NT2/D1 (cell line): ENCODE data around the gene DCDC1.

Experiments used
- SUZ12 ChIP-seq: IDR thresholded peaks from 2 replicates; pipeline ENCODE4 v1.6.1; 2011; ENCODE audit not compliant: insufficient read length, insufficient read depth; ENCODE audit errors: extremely low read depth
- YY1 ChIP-seq: IDR thresholded peaks from 2 replicates; pipeline ENCODE4 v1.6.1; 2011; ENCODE audit not compliant: insufficient read length, insufficient read depth
- ZNF274 ChIP-seq: IDR thresholded peaks from 2 replicates; pipeline ENCODE4 v1.6.1; 2011; ENCODE audit warnings: mild to moderate bottlenecking, low read depth, low read length

DNA sequence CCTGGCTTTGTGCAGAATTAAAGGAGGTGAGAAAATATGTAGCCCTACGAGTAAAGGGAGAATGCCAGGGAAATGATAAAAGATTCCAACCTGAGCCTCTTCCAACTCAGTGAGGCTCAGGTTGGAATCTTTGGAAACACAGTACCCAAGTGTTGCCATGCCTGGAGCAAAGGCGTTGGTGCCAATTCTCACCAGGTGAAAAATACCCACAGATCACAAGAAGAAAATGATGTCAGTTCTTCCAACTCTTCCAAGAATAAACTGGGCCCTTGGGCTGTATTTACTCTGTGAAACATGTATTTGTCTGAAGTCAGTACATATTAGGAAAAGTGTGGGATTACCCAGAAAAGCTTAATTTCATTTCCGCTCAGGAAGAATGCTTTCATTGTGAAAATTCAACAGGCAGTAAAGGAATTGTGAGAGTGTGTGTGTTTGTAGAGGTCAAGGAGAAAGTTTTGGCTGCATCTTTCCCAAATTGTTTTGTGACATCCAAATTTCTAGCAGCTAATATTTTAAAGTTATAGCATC lies 548.0 kb downstream of the DCDC1 start:
- TF ChIP-seq YY1 = no peak
- no peak for TF ChIP-seq SUZ12
- no peak for TF ChIP-seq ZNF274
